Esophagus squamous epithelium (tissue), 4 donors: ENCODE results near the gene TDRD7.
"Not testable (repeated sequence)": the region's sequence is repeated elsewhere in the genome, so short reads cannot be mapped to it uniquely, and the experiment has no call there.

ENCODE experiments used
- CTCF ChIP-seq, 6 experiments: fragments of 450-650 bp in 4 of 6; fragments of 200-600 bp in 2 of 6; sonication (generic) in 2 of 6; IDR thresholded peaks; one replicate each; pipeline ENCODE4 v1.5.1; 2016 to 2019; ENCODE audit warnings: antibody characterized with exemption in 6 of 6, mild to moderate bottlenecking in 4 of 6, moderate library complexity in 4 of 6
- POLR2A ChIP-seq, 4 donors: fragments of 450-650 bp; IDR thresholded peaks; one replicate each; pipeline ENCODE4 v1.6.1; 2017; ENCODE audit warnings: antibody characterized with exemption in 4 of 4, mild to moderate bottlenecking in 4 of 4, moderate library complexity in 3 of 4

- TF ChIP-seq CTCF, POLR2A (IDR thresholded peaks at IDR 0.05): not testable (repeated sequence)
These were observed 44.9 kb downstream of the TDRD7 start for GRCh38 chr9:97456841-97457240.
